ENCODE measurements around the gene ADK. TPM values are rescaled to one million over a fixed set of nuclear protein-coding genes. Genes with fewer than 3 reads are reported as not detected.

Gene ADK
- total RNA-seq, 1 donor from 2014 or later: 47.0 TPM

DNA sequence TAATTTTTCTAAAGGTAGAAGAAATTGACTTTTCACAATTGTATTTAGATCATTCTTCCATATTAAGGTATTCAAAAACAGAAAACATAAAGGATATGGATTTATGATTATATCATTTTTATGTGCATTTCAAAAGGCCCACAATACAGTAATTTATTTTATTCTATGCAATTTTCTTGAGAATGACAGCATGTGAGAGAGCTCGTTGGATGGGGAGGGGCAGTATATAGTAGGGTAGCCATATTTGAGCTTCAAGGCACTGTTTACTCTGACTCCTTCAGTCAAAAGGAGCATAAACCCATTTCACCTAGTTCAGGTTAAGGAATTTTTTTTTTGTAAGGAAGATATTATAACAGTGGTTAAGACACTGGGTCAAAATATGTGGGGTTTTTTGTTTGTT is 534.5 kb downstream of the ADK start:
- peaks cover 2% of the 10 kb centered on the region for H3K4me1 Mint-ChIP-seq (ENCODE audit: unreplicated experiment)
- H3K27me3 Mint-ChIP-seq (ENCODE audit: unreplicated experiment): no peaks in the 10 kb centered on the region
- TF ChIP-seq, protein P1, sequence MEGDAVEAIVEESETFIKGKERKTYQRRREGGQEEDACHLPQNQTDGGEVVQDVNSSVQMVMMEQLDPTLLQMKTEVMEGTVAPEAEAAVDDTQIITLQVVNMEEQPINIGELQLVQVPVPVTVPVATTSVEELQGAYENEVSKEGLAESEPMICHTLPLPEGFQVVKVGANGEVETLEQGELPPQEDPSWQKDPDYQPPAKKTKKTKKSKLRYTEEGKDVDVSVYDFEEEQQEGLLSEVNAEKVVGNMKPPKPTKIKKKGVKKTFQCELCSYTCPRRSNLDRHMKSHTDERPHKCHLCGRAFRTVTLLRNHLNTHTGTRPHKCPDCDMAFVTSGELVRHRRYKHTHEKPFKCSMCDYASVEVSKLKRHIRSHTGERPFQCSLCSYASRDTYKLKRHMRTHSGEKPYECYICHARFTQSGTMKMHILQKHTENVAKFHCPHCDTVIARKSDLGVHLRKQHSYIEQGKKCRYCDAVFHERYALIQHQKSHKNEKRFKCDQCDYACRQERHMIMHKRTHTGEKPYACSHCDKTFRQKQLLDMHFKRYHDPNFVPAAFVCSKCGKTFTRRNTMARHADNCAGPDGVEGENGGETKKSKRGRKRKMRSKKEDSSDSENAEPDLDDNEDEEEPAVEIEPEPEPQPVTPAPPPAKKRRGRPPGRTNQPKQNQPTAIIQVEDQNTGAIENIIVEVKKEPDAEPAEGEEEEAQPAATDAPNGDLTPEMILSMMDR (IDR thresholded peaks at IDR 0.05): no peak

DNA sequence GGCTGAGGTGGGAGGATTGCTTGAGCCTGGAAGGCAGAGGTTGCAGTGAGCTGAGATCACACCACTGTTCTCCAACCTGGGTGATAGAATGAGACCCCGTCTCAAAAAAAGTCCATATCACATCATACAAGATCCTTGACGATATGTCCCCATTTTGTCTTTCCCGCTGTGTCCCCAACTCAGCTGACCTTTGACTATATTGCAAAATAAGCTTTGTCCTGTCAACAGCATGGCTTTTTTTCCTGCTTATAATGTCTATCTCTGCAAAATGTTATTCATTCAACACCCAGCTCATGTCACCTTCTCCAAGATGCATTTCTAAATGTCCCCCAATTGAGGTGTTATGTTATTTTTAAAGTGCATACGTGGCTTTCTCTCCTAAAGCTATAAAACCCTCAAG is 539.4 kb downstream of the ADK start:
- no peak for DNase-seq (ENCODE audit: extremely low spot score, unreplicated experiment)
- H3K4me3 Mint-ChIP-seq (ENCODE audit: unreplicated experiment): no peak overlapping the region
- H3K36me3 Mint-ChIP-seq (ENCODE audit: unreplicated experiment): peaks cover 15% of the 10 kb centered on the region
- H3K27me3 Mint-ChIP-seq (ENCODE audit: unreplicated experiment): no peaks in the 10 kb centered on the region
- H3K4me1 Mint-ChIP-seq (ENCODE audit: unreplicated experiment): peaks cover 5% of the 10 kb centered on the region
- H3K9me3 Mint-ChIP-seq (ENCODE audit: unreplicated experiment): no peaks in the 10 kb centered on the region
- TF ChIP-seq, protein P1 (IDR thresholded peaks at IDR 0.05): no peak
- H3K27ac Mint-ChIP-seq (ENCODE audit: unreplicated experiment): no peak overlapping the region

More for the DNA sequence above, 534.5 kb downstream of the ADK start:
- Mint-ChIP-seq H3K27ac (ENCODE audit: unreplicated experiment) (no peak overlapping the region), H3K9me3 (ENCODE audit: unreplicated experiment) (no peaks in the 10 kb centered on the region), H3K4me3 (ENCODE audit: unreplicated experiment) (no peak overlapping the region), H3K36me3 (ENCODE audit: unreplicated experiment) (peaks cover 20% of the 10 kb centered on the region)
- no peak for DNase-seq (ENCODE audit: extremely low spot score, unreplicated experiment)

DNA sequence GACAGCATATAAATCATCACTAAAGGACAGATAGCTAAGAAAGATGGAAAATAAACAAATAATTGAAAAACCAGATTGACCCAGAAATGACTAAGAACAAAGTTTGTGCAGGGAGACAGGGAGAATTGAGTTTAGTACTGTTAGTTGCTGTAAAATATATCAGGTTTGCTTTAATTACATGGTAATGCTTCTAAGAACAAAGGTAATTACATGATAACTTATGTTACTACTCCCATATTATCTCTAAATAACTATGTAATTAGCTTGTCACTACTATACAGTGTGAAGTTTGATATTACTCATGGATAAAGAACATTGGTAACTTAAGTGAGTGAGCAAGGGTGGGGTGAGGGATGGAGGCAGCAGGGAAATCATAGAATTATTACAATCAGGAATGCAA is 540.1 kb downstream of the ADK start:
- H3K9me3 Mint-ChIP-seq (ENCODE audit: unreplicated experiment): no peaks in the 10 kb centered on the region
- no peak overlapping the region for H3K27ac Mint-ChIP-seq (ENCODE audit: unreplicated experiment)
- H3K4me1 Mint-ChIP-seq (ENCODE audit: unreplicated experiment): peaks cover 5% of the 10 kb centered on the region
- TF ChIP-seq, protein P1 (IDR thresholded peaks at IDR 0.05): no peak
- H3K36me3 Mint-ChIP-seq (ENCODE audit: unreplicated experiment): peaks cover 15% of the 10 kb centered on the region
- H3K4me3 Mint-ChIP-seq (ENCODE audit: unreplicated experiment): no peak overlapping the region
- no peak for DNase-seq (ENCODE audit: extremely low spot score, unreplicated experiment)
- H3K27me3 Mint-ChIP-seq (ENCODE audit: unreplicated experiment): no peaks in the 10 kb centered on the region

DNA sequence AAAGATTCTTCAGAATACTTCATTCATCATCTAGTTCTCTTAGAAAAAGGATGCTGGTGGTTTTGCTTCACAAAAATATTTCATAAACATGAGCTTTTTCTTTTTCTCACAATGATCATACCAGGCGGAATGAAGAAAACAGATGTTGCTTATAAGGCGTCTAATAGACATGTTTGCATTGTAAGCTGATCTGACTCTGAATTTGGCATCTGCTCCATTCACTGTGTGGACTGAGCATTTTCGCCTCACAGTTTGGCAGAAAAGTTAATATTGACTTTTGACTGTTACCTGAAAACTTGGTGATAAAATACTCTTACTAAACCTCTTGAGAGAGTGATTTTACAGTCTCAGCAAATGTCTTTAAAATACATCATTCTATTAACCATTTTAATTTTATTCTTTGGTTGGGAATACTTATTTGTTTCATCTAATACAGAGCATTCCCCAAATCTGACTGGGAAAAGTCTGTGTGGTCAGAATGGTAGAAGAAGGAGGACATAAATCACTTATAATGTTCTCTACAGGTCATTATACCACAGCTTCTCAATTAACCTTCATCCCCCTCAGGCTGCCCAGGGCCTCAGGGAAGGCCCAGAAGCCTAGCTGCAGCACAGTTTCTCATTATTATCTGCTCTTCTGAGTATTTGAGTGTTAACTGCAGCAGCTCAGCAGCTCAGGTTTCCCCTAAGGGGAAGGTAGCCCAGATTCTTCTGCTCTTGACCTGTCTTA is 553.8 kb downstream of the ADK start:
- Mint-ChIP-seq H3K4me1 (ENCODE audit: unreplicated experiment) (peaks cover 10% of the 10 kb centered on the region), H3K27ac (ENCODE audit: unreplicated experiment) (peak overlapping the region; percentile 3), H3K36me3 (ENCODE audit: unreplicated experiment) (peaks cover 7% of the 10 kb centered on the region), H3K4me3 (ENCODE audit: unreplicated experiment) (no peak overlapping the region), H3K9me3 (ENCODE audit: unreplicated experiment) (no peaks in the 10 kb centered on the region), H3K27me3 (ENCODE audit: unreplicated experiment) (no peaks in the 10 kb centered on the region)
- DNase-seq (ENCODE audit: extremely low spot score, unreplicated experiment): no peak
- TF ChIP-seq, protein P1 (IDR thresholded peaks at IDR 0.05): no peak

DNA sequence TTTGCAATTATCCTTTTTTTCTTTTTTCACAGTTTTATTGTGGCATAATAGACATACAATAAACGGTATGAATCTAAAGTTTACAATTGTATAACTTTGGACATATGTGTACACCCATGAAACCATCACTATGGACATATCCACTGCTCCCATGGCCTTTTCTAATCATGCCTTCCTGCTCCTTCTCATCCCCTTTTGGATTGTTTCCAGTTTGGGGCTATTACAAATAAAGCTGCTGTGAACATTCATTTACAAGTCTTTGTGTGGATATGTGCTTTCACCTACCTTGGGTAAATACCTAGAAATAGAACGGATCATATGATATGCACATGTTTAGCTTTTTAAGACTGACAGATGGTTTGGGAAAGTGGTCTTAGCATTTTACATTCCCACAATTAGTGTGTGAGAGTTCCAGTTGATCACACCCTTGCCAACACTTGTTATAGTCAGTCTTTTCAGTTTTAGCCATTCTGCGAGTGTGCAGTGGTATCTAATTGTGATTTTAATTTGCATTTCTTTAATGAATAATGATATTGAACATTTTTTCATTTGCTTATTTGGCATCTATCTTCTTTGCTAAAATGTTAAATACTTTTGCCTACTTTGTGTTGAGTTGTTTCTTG is 554.4 kb downstream of the ADK start:
- Mint-ChIP-seq H3K27ac (ENCODE audit: unreplicated experiment) (no peak overlapping the region), H3K4me3 (ENCODE audit: unreplicated experiment) (no peak overlapping the region), H3K27me3 (ENCODE audit: unreplicated experiment) (no peaks in the 10 kb centered on the region), H3K4me1 (ENCODE audit: unreplicated experiment) (peaks cover 10% of the 10 kb centered on the region), H3K36me3 (ENCODE audit: unreplicated experiment) (peaks cover 12% of the 10 kb centered on the region), H3K9me3 (ENCODE audit: unreplicated experiment) (peaks cover under 1% of the 10 kb centered on the region)
- DNase-seq (ENCODE audit: extremely low spot score, unreplicated experiment): no peak
- TF ChIP-seq, protein P1 (IDR thresholded peaks at IDR 0.05): no peak
